Breast epithelium (tissue), 3 donors: ENCODE results near the gene CUBN.

ENCODE experiments used
- POLR2A ChIP-seq: fragments of 450-650 bp; IDR thresholded peaks from one replicate; pipeline ENCODE4 v1.6.1; 2016; ENCODE audit warnings: antibody characterized with exemption, mild to moderate bottlenecking, moderate library complexity
- TF ChIP-seq, protein P1 (sequence below), 3 donors: fragments of 450-650 bp; IDR thresholded peaks; one replicate each; pipeline ENCODE4 v1.5.1; 2016 to 2017; ENCODE audit warnings: antibody characterized with exemption in 3 of 3, mild to moderate bottlenecking in 3 of 3, moderate library complexity in 3 of 3

DNA sequence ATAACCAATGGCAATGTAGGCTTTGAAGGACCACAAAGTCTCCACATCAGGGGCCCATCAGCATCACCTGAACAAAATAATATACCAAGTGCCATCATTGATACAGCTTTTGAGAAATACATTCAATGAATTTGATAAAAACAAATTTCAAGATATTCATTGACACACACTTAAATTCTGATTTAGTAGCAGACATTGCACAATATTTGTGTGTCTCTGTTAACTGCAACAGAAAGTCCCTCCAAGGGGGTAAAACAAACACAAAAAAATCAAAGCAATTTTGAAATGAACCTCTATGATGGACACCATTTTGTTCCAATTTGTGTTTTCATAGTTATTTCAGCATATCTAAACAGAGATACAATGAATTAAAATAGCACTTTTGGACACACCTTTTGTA, 225.6 kb downstream of the CUBN start:
- TF ChIP-seq, protein P1, sequence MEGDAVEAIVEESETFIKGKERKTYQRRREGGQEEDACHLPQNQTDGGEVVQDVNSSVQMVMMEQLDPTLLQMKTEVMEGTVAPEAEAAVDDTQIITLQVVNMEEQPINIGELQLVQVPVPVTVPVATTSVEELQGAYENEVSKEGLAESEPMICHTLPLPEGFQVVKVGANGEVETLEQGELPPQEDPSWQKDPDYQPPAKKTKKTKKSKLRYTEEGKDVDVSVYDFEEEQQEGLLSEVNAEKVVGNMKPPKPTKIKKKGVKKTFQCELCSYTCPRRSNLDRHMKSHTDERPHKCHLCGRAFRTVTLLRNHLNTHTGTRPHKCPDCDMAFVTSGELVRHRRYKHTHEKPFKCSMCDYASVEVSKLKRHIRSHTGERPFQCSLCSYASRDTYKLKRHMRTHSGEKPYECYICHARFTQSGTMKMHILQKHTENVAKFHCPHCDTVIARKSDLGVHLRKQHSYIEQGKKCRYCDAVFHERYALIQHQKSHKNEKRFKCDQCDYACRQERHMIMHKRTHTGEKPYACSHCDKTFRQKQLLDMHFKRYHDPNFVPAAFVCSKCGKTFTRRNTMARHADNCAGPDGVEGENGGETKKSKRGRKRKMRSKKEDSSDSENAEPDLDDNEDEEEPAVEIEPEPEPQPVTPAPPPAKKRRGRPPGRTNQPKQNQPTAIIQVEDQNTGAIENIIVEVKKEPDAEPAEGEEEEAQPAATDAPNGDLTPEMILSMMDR (IDR thresholded peaks at IDR 0.05) = no peak
- no peak for TF ChIP-seq POLR2A
